Fibroblast of skin of back (primary cell): Measurements from ENCODE around the gene ZEB2. TPM values are rescaled to one million over a fixed set of nuclear protein-coding genes. Genes with fewer than 3 reads are reported as not detected.

Experiments used
- DNase-seq: peaks from one replicate; pipeline ENCODE4 v3.0.0-alpha.2; 2013
- polyA plus RNA-seq, 2 experiments: library from polyadenylated mRNA; unstranded; fragments of 120-200 nt; gene quantifications; one replicate each; pipeline ENCODE4 v1.2.1, GENCODE V29; 2013; ENCODE audit not compliant: insufficient read length in 2 of 2

ZEB2 gene
- polyA plus RNA-seq (2013, experiment 1 of 2; ENCODE audit: insufficient read length) = 72.7 TPM
- polyA plus RNA-seq (2013, experiment 2 of 2; ENCODE audit: insufficient read length) = 82.4 TPM

DNA sequence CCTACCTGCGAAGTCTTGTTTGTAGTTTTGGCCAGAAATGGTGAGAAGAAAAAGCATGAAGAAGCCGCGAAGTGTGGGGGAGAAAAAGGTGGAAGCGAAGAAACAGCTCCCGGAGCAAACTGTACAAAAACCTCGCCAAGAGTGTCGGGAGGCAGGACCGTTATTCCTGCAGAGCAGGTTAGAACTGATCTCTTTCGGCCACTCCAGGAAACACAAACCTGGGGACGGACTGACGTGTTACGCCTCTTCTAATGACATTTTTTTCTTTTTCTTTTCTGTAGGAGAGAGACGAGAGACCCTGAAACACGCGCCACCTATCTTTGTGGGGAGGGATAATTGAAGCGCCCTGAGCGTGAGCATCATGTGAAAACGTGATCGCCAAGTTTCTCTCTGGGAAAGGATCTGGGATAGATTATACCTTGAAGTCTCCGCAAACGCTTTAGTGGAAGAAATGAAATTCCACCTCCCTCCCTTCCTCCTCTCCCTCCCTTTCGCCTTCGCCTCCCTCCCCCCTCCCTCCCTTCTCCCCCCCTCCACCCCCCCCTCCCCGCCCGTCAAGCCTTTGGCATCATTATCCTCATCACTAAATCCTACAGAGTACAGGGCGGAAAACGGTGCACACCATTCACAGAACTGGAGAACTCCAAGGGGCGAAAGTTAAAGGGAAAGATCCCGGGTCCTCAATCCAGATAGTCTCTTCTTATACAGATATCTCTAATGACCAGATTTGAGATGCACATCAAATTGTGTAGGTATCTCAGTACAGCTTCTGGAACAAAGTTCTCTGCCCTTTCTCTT is at the start of gene ZEB2:
ZEB2 (minus strand) TSS at position 186 of the 798 bp plus-strand sequence. CDS start 2,769 bp downstream, outside the sequence.
- DNase-seq = peak; percentile 95

DNA sequence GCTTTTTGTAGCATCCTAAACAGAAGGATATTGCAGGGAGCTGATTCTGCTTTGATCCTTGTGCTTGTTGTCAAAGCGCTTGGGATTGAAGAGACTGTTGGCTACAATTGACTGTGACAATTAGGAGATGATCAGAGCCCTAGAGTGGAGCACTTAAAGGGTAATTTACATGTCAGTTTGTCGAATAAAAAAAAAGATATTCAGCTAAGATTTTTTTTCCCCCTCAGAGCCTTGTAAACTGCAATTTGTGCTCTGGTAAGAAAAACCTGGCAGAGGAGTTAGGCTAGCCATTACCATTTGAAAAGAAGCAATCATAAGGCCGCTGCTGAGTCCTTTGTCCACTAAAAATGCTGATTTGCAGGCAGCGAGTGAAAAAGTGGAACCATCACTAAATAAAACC is 47.8 kb upstream of the ZEB2 start:
- no peak for DNase-seq

GRCh38 chr2:144566448-144566847 is 46.5 kb upstream of the ZEB2 start:
- no peak for DNase-seq

GRCh38 chr2:144560251-144560650 is 40.3 kb upstream of the ZEB2 start:
- no peak for DNase-seq

DNA sequence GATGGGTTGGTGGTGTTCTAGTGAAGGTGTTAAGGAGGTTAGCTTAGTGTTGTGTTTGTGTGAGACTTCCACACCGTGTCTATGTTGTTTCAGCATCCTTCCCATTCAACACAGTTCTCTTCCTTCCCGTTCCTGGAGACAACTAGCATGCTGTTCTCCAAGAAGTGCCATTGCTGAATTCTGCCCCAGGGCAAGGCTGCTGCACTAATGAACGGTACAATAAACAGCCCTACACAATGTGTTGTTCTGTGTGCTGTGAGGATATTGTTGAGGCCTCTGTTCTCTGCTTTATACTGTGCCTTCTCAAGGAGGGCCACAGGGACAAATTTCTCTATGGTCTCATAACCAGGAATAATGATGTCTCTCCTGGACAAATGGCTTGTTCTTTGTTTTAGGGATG is 39.8 kb upstream of the ZEB2 start:
- DNase-seq = no peak

DNA sequence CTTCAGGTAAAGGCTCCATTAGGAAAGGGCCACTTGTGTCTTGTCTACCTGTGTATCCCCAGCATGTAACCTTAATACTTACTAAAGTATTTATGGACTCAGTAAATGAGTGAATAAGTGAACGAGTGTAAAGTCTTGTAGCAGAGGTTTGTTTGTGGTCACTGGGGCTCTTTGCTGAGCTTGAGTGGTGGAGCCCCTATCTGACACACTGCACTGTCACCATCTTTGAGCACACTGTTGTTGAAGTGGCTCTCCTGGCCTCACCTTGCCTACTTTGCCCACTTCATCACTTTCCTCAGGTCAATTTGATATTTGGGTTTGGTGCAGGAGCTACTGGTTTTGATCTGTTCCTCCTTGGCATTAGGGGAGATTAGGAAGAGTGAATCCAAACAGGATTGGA is 39.3 kb upstream of the ZEB2 start:
- no peak for DNase-seq

- DNase-seq = peak; percentile 59
Observed at GRCh38 chr2:144554492-144555210, 34.7 kb upstream of the ZEB2 start.

DNA sequence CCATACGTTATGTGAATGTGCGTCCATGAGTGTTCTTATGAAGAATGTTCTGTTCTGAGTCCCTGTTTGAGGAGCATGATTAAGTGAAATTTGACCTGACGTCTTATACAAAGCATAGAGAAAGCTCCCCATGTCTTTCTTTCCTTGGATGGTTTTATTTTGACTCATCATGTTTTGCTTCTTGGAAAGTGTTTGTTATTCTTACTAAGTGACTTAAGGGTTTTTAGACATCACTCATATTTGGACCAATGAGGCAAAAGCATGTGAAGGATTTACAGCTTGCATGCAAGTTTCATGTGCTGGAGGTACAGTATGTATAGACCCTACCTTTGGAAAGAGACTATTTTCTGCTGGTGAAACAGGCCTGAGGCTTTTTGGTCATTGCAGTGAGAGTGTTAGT is 33.5 kb upstream of the ZEB2 start:
- DNase-seq = peak; percentile 98

GRCh38 chr2:144552821-144553220 is 32.9 kb upstream of the ZEB2 start:
- DNase-seq = no peak

- DNase-seq = peak; percentile 79
Observed at GRCh38 chr2:144550911-144551310, 31.0 kb upstream of the ZEB2 start.

GRCh38 chr2:144550084-144550483 is 30.2 kb upstream of the ZEB2 start:
- DNase-seq = no peak

GRCh38 chr2:144548532-144549191 is 28.7 kb upstream of the ZEB2 start:
- no peak for DNase-seq

DNA sequence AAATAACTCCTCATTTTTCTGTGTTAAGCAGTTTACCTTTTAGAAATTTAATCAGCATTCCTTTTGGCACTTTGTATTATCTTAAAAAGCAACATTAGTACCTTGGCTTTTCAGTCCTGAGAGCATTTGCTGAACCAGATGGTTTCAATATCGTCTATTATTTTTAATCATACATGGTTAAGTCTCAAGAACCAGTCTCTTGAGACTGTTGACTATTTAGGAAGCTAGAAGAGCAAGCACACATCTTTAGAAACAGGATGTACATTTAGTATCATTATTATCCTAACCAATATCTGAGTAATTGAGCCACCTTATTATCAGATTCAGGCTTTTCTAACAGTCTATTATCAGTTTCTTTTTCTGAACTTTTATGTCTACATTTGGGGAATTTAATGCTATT is 28.2 kb upstream of the ZEB2 start:
- DNase-seq = peak; percentile 17

- DNase-seq = no peak
Observed at GRCh38 chr2:144547494-144547893, 27.6 kb upstream of the ZEB2 start.

- DNase-seq = peak; percentile 83
Observed at GRCh38 chr2:144546933-144547332, 27.0 kb upstream of the ZEB2 start.

DNA sequence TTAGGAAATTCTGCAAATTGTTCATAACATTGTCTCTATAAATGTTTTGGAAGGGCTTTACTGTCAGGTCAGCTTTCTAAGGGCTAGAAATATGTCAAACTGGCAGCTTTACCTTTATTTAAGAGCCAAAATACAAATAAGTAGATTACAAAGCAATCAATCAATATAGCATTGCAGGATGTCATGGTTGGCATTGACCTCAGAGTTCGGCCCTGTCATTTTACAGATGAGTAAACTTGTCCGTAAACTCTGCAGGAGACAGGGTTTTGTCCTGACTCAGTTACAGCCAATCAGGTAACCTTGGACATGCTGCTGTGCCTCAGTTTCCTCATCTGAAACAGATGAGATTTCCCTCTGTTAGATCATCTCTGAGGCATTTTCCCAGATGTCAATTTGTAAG is 25.9 kb upstream of the ZEB2 start:
- no peak for DNase-seq

DNA sequence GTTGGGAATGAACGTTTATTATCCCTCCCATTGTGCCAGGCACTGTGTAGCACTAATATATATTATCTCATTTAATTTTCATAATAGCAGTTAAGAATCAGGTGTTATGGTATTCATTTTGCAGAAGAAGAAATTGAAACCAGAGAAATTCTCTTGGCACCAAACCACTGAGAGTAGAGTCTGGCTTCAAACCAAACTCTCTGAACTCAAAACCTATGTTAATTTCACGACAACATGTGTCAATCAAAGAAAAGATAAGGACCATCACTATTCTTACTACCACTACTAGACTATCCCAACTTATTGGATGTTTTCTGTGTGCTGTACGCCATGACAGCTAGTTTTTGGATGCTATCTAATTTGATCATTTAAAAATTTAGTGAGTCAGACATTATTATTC is 24.1 kb upstream of the ZEB2 start:
- no peak for DNase-seq

GRCh38 chr2:144541396-144541795 is 21.5 kb upstream of the ZEB2 start:
- peak; percentile 56 for DNase-seq

DNA sequence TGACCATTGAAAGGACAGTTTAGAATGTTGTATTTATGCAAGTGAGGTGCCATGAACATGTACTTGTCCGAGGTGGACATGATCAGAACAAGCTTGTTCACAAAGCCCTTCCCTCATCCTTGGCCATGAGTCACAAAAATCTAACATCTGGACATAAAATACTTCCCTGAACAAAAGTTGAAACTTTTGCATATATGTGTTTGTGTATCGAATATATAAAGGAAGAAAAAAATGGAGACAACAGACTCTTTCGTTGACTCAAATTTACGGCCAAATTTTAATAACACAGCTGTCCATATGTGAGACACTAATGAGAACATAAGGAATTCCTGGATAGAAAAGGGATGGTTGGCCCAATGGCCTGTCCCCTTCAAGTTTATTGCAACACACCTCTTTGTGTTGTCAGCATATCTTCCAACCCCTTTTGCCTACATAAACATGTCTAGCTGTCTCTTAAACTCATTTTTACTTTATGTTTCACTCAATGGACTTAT is 19.4 kb upstream of the ZEB2 start:
- DNase-seq = no peak

- DNase-seq = no peak
Observed at GRCh38 chr2:144535300-144535699, 15.4 kb upstream of the ZEB2 start.

DNA sequence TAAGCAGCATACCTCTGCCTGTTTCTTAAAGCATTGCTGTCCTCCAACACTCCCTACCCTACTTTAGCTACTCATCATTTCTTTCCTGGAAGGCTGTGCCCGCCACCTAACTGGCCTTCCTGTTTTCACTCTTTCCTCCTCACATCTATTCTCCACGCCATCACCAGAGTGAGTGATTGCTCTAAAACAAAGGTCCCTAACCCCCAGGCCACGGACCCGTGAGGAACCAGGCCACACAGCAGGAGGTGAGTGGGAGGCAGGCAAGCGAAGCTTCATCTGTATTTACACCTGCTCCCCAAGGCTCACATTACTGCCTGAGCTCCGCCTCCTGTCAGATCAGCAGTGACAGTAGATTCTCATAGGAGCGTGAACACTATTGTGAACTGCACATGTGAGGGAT is 13.3 kb upstream of the ZEB2 start:
- no peak for DNase-seq

GRCh38 chr2:144530596-144530995 is 10.7 kb upstream of the ZEB2 start:
- no peak for DNase-seq

- no peak for DNase-seq
Observed at GRCh38 chr2:144529841-144530240, 9.9 kb upstream of the ZEB2 start.
